Retina (tissue), 1 donor: Measurements from ENCODE around the gene FILIP1L.

Experiments used
- DNase-seq: peaks from one replicate; pipeline ENCODE4 v3.0.0-alpha.2; 2016

The FILIP1L gene

GRCh38 chr3:99945328-99945995, 168.8 kb downstream of the FILIP1L start:
- no peak for DNase-seq

- no peak for DNase-seq
Observed at GRCh38 chr3:99943931-99944761, 170.2 kb downstream of the FILIP1L start.

GRCh38 chr3:99941211-99941610, 173.1 kb downstream of the FILIP1L start:
- DNase-seq, result no peak

GRCh38 chr3:99940350-99940749, 174.0 kb downstream of the FILIP1L start:
- no peak for DNase-seq

- DNase-seq, result no peak
Observed at GRCh38 chr3:99939876-99940275, 174.4 kb downstream of the FILIP1L start.

GRCh38 chr3:99938270-99938911, 175.9 kb downstream of the FILIP1L start:
- no peak for DNase-seq

- no peak for DNase-seq
Observed at GRCh38 chr3:99934975-99935797, 179.1 kb downstream of the FILIP1L start.

- no peak for DNase-seq
Observed at GRCh38 chr3:99933971-99934750, 180.1 kb downstream of the FILIP1L start.

- DNase-seq, result no peak
Observed at GRCh38 chr3:99931059-99931458, 183.2 kb downstream of the FILIP1L start.

- DNase-seq, result no peak
Observed at GRCh38 chr3:99929745-99930139, 184.6 kb downstream of the FILIP1L start.

- no peak for DNase-seq
Observed at GRCh38 chr3:99928771-99929744, 185.2 kb downstream of the FILIP1L start.

GRCh38 chr3:99927671-99928457, 186.4 kb downstream of the FILIP1L start:
- no peak for DNase-seq

- no peak for DNase-seq
Observed at GRCh38 chr3:99925584-99926230, 188.6 kb downstream of the FILIP1L start.

GRCh38 chr3:99923873-99924272, 190.4 kb downstream of the FILIP1L start:
- DNase-seq, result no peak

GRCh38 chr3:99921986-99922385, 192.3 kb downstream of the FILIP1L start:
- no peak for DNase-seq

- no peak for DNase-seq
Observed at GRCh38 chr3:99921377-99921695, 193.0 kb downstream of the FILIP1L start.

- DNase-seq, result no peak
Observed at GRCh38 chr3:99920481-99921376, 193.6 kb downstream of the FILIP1L start.

- no peak for DNase-seq
Observed at GRCh38 chr3:99919694-99920093, 194.6 kb downstream of the FILIP1L start.

GRCh38 chr3:99918715-99919114, 195.6 kb downstream of the FILIP1L start:
- DNase-seq, result no peak
